ENCODE results near the gene PPM1B. TPM values are rescaled to one million over a fixed set of nuclear protein-coding genes. Genes with fewer than 3 reads are reported as not detected.
"Not testable (repeated sequence)": the region's sequence is repeated elsewhere in the genome, so short reads cannot be mapped to it uniquely, and the experiment has no call there.

The PPM1B gene
- total RNA-seq = 46.5 and 48.1 TPM in 2 replicates

DNA sequence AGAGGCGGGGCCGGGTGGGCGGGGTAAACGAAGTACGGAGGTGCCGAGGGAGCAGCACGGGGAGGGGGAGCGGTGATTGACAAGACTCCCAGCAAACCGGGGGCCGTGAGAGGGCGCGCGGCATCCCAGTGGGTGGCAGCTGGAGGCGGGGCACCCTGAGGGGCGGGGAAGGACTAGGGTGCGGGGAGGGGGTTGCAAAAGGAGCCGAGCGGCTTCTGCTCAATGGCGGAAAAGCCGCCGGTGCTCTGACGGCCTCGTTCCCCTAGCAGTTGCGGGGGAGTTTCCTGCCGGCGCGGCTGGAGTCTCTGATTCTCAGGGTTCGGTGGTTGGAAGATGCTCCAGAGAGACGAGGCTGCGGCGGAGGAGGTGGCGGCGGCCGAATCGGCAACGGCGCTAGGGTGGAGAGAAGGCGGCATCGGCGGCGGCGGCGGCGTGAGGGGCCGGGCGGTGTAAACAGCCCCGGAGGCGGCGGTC is at the start of gene PPM1B:
PPM1B (plus strand) TSS at position 195 of the 474 bp plus-strand sequence. CDS start 32,325 bp downstream, outside the sequence.
- intact Hi-C loops (cut with micrococcal nuclease) = loop anchor here (1.0 to 5.0 kb wide), 7 partner anchors 48 to 1444 kb away; partner anchors contain the start of genes CAMKMT, PREPL, SRBD1 and THADA

DNA sequence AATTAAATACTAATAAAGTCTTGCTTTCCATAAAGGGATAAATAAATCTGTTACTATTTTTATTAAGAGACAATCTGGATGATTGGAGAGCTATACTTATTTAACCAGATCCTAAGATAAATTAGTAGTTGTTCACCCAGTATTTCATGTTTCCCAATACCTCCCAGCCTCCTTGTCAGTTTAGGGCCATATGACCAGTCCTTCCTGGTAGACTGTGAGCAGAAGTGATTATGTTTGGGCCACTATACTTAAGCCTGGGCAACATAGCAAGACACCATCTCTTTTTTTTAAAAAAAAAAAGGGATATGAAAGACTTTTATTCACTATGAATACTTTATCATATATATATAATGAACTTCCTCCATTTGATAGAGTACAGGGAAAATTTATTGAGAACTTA is 48.8 kb upstream of the PPM1B start:
- intact Hi-C loops (cut with micrococcal nuclease) = loop anchor here (2.0 to 5.0 kb wide), 2 partner anchors 33 to 49 kb away; partner anchors contain the start of gene PPM1B

DNA sequence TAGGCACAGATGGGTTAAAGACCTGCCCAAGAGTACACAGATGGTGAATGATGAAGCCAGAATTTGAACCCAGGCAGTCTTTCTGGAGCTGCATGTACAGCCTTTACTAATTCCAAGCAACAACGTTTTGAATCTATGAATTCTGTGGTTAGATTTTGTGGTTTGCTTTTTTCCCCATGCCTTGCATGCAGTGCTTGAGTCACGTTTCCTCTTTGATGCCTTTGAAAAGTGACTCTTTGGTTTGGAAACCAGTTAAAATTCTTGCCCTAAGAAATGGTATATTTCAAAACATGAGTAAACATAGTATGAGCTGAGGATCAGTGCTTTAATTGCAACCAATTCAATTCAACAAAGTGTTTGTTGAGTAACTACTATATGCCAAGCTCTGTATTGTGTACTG is 48.2 kb upstream of the PPM1B start:
- intact Hi-C loops (cut with micrococcal nuclease) = loop anchor here (2.0 to 5.0 kb wide), 2 partner anchors 33 to 48 kb away; partner anchors contain the start of gene PPM1B

DNA sequence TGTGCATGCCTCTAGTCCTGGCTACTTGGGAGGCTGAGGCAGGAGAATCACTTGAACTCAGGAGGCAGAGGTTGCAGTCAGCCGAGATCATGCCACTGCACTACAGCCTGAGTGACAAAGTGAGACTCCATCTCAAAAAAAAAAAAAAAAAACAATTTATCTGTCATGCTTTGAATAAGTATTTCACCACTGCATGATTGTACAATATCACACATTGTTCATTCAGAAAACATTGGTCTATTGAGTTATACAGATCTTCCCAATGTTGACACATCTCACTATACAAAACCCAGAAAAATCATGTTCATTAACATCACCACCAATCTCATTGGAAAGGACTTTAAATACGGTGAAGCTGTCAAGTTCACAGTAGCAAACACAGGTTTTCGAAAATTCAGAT is 46.8 kb upstream of the PPM1B start:
- intact Hi-C loops (cut with micrococcal nuclease) = loop anchor here (2.0 to 5.0 kb wide), 2 partner anchors 35 to 47 kb away; partner anchors contain the start of gene PPM1B

DNA sequence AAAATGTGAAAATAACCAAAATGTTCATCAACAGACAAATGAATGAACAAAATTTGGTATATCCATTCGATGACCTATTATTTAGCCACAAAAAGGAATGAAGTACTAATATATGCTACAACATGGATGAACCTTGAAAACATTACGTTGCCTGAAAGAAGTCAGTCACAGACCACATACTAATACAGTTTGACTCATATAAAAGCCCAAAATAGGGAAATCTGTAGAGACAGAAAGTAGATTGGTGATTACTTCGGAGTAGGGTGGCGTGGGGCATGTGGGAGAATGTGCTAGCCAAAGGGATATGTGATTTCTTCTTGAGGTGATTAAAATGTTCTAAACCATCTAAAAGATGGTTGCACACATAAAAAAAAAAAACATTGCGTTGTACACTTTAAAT is 44.2 kb upstream of the PPM1B start:
- intact Hi-C loops (cut with micrococcal nuclease) = loop anchor here (5.0 kb wide), 1 partner anchor 37 kb away; no protein-coding TSS in a partner anchor

DNA sequence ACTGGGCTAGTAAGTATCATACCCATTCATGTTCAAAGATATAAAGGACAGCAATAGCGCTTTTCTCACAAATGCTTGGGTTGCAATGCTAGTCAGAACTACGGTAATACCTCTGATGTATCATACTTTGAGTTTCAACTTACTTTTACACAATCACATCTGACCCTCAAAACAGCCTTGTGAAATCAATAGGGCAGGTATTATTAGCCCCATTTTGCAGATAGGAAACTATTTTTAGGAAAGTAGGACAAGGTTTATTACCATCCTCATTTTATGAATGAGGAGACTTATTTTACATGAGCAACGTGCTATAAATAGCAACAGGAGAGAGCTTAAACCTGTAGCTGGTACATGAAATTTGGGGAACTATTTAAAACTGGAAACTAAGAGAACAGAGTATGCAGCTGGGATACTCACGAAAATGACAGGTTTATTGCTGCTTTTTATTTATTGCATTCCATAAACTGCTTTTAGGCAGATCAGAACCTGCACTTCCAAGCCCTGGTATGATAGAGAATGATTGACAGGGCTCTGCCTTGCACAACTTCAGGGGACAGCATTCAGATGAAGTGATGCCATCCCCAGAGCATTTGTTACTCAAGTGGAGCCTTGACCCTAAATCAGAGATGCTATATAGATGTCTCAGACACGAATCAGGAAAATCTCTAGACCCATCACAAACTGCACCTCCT is 42.4 kb upstream of the PPM1B start:
- intact Hi-C loops (cut with micrococcal nuclease) = no loop called here

DNA sequence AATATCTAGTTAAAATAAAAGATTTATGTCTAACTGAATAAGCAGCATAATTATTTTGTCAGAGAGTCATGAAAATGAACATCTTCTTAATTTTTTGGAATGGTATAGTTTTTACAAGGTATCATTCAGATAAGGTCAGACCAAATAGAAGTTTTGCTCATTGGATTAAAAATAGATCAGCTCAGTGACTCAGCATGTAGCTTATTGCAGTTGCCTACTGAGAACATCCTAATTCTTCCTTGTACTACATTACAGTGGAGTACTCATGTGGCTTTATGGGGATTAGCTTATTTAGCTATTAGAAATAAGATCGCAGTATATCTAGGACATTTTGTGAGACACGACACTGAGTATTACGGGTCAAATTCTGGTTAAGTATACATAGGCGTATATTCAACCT is 38.2 kb upstream of the PPM1B start:
- intact Hi-C loops (cut with micrococcal nuclease) = no loop called here

DNA sequence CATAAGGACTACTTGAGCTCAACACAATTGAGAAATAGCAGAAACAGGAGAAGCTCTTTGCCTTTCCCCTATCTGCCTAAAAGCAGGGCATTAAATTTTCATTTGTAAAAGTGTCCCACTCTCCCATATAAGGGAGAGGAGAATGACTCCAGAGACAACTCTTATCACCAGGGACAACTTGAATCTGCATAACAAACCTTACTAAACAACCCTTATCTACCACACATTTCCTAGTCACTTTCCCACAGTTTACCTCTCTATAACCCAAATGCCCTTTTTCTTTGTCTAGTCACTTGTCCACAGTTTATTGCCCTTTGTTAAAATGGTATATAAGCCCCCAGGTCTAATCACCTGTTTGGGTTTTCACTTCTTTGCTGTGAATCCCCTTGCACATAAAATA is 37.5 kb upstream of the PPM1B start:
- intact Hi-C loops (cut with micrococcal nuclease) = no loop called here

DNA sequence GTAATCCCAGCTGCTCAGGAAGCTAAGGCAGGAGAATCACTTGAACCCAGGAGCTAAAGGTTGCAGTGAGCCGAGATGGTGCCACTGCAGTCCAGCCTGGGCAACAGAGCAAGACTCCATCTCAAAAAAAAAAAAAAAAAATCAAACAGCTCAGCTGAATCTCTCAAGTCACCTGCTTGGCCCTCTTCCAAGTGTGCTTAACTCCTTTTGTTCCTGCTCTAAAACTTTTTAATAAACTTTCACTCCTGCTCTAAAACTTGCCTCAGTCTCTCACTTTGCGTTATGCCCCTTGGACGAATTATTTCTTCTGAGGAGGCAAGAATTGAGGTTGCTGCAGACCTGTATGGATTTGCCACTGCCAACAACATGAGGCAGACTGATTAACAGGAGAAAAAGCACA is 35.1 kb upstream of the PPM1B start:
- intact Hi-C loops (cut with micrococcal nuclease) = not testable (repeated sequence)

DNA sequence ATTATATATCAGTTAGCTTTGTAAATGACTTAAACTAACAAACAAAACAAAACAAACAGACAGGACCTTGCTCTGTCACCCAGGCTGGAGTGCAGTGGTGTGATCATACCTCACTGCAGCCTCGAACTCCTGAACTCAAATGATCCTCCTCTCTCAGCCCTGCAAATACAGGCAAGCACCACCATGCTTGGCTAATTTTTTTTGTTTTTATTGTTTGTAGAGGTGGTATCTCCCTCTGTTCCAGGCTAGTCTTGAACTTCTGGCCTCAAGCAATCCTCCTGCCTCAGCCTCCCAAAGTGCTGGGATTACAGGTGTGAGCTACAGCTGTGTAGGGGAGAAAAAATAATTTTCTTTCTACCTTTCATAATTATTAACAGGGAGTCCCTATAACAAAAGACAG is 33.8 kb upstream of the PPM1B start:
- intact Hi-C loops (cut with micrococcal nuclease) = no loop called here

DNA sequence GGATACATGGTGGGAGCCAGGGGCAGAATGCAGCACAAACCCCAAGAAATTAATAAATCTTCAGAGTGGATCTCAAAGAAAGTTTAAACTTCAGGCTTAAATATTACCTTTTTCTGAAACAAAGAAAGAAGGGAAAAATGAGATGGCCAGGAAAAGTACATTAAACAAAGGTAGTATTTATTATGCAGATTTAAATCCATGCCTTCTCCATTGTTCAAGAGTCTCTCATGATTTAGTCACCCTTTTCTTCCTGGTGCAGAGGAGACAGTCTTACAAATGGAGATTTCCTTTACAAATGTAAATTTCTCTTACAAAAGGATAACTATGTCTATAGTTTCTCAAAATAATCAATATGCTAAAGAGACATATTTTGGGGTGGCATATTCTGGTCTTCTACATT is 33.4 kb upstream of the PPM1B start:
- intact Hi-C loops (cut with micrococcal nuclease) = no loop called here

DNA sequence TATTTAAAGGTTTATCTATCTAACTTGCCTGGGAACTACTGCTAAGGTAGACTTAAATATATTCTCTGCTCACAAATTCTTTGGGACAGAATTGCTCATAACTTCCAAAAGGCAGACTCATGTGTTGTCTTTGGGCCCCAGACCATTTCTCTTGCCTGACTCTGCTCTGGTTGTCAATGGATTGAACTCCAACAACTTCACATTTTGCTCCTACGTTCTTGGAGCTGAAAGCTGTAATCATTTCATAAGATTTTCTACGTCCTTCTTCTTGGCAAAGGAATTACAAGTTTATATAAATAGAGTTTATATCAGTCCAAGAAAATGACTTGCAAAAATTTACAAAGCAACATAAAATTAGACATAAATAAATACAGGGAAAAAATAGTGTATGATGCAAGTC is 32.9 kb upstream of the PPM1B start:
- intact Hi-C loops (cut with micrococcal nuclease) = no loop called here

DNA sequence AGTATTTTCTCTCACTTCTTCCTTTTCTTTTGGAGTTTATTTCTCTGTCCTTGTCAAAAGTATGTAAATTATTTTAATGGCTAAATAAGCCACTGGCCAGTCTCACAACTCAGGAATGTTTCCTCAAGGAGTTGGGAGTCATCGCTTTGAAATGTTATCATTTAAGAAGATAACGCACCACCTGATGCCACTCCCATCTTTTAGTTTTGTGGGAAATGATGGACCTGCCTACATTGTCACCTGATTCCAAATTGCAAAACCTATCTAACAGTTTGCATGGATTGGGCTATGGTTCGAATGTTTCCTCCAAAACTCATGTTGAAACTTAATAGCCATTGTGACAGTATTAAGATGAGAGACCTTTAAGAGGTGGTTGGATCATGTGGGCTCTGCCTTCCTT is 32.4 kb upstream of the PPM1B start:
- intact Hi-C loops (cut with micrococcal nuclease) = no loop called here

DNA sequence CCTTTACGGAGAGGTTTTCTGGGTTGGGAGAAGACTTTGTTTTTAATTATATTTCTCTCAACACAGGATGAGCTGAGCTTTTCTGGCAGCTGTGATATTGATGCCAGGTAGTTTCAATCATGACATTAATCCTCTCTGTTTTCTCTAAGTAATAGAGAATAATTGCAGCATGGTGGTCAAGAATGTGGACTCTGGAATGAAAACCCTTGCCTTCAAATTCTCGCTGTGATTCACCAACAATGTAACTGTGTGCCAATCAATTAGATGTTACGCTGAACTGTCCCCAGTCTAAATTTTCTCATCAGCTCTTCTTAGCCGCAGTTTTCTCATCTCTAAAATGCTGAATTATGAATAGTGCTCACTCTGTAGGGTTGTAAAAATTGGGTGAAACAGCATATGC is 31.6 kb upstream of the PPM1B start:
- intact Hi-C loops (cut with micrococcal nuclease) = no loop called here

DNA sequence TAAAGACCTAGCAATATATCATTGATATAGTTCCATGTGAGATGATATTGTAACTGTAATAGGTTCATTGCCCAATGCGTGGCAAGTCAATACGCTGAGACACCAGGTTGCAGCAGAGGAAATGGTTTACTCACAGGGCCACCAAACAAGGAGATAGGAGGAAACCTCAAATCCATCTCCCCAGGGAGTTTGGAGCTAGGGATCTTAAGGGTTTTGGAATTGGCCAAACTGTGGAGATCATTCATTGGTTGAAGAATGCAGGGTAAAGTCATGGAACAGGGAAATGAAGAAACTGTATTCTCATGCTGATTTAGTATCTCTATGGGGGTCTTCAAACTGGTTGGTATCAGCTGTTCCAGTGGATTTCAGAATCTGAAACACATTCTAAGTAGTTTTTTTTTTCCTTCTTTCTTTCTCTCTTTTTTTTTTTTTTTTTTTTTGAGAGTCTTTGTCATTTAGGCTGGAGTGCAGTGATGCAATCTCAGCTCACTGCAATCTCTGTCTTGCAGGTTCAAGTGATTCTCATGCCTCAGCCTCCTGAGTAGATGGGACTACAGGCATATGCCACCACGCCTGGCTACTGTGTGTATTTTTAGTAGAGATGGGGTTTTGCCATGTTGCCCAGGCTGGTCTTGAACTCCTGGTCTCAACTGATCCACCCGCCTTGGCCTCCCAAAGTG is 30.7 kb upstream of the PPM1B start:
- intact Hi-C loops (cut with micrococcal nuclease) = no loop called here

DNA sequence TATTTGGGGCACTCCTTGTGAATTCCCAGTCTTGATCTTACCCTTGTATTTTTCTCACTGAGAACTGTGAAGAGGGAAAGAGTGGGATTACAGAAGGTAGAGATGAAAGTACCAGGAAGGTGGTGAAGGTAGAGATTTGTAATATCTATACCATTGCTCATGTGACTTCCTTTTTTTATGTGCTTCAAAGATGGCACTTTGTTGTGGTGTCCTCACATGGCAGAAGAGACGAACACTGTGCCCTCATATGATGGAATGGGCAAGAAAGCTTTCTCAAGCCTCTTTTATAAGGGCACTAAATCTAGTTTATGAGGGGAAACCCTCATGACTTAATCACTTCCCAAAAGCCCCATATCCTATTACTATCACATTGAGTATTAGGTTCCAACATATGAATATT is 28.9 kb upstream of the PPM1B start:
- intact Hi-C loops (cut with micrococcal nuclease) = no loop called here

DNA sequence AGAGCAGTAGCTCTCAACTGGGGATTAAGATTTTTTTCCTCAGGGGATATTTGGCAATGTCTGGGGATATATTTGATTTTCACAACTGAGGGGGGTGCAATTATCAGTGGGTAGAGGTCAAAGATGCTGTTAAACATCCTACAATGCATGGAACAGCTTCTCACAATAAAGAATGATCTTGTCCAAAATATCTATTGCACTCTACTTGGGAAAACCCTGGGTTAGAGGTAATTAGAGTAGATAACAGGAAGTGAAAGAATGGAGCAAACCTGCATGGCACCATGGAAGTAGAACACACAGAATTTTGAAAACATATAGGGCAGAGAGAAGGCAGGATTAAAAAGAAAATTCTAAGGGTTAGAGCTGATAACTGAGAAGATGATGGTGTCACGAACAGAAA is 26.4 kb upstream of the PPM1B start:
- intact Hi-C loops (cut with micrococcal nuclease) = no loop called here

DNA sequence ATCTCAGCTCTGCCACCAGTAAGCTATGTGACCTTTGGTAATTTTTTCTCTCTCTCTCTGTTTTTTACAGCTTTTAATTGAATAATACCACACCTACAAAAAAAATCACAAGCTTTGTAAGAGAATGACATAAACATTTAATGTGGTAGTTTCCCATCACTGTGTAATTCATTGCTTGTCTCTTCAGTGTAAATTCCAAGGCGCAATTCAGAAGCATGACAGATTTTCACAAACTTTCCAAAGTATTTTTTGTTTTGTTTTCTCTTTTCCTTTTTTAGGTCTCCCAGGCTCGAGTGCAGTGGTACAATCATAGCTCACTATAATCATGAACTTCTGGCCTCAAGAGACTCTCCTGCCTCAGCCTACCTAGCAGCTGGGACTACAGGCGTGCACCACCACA is 25.0 kb upstream of the PPM1B start:
- intact Hi-C loops (cut with micrococcal nuclease) = no loop called here

DNA sequence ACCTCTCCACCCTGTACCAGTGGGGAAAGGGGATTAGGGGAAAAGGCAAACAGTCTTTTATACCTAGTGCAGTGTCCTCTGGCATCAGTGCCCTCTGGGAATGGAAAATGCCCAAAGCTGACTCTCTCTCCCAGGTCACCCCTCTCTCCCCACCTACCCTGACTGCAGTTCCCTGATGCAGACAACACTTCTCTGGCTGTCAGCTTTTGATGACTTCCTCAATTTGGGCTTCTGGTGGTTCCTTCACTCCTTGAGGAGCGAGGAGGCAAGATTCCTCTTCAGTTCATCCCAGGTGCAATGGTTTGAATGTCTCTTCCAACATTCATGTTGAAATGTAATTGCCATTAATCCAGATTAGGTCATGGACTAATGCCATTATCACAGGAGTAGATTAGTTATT is 19.7 kb upstream of the PPM1B start:
- intact Hi-C loops (cut with micrococcal nuclease) = no loop called here

DNA sequence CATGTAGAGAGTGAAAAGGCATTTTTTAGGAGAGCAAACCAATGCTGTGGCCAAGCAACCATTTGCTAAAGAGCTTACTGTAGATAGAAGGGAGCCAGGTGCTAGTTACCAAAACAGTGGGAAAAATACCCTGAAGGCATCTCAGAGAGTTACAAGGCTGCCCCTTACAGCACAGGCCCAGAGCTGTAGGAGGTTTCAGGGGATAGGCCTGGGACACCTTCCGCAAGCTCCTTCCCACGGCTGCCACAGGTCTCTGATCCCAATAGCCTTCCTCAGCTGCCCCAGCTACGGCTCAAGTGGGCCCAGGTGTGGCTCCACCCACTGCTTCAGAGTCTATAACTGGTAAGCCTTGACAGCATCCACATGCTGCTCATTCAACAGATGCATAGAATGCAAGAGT is 18.2 kb upstream of the PPM1B start:
- intact Hi-C loops (cut with micrococcal nuclease) = no loop called here

DNA sequence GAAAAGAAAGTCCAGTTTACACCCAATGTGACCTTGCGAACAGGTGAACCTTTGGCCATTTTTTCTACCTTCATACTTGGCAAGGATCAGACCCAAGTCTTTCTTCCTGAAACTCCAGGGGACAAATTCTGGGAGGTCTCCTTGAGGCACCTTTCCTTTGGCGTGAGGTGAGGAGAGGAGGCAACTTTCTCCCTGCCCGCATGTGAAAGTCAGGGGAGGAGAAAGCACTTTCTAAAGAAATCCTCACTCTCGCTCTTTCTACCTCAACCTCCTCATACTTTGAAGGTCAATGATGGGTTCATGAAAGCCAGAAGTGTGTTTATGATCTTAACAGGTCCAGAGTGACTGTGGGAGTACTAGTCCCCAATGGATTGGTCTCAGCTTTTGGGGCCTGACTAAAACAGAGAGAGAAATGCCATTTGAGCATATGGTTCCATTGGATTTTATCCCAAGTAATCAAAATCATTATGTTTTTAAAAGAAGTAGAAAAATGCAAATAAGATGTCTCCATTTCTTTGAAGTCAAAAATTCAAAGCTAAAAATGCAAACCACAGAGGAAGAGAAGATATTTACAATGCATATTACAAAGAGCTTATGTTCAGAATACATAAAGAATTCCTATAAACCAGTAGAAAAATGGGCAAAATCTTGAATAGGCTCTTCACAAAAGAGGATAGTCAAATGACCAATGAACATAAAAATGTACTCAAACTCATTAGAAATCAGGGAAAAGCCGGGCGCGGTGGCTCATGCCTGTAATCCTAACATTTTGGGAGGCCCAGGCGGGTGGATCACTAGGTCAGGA is 15.6 kb upstream of the PPM1B start:
- intact Hi-C loops (cut with micrococcal nuclease) = no loop called here
